ENCODE measurements around the gene SPACDR.

Gene SPACDR

DNA sequence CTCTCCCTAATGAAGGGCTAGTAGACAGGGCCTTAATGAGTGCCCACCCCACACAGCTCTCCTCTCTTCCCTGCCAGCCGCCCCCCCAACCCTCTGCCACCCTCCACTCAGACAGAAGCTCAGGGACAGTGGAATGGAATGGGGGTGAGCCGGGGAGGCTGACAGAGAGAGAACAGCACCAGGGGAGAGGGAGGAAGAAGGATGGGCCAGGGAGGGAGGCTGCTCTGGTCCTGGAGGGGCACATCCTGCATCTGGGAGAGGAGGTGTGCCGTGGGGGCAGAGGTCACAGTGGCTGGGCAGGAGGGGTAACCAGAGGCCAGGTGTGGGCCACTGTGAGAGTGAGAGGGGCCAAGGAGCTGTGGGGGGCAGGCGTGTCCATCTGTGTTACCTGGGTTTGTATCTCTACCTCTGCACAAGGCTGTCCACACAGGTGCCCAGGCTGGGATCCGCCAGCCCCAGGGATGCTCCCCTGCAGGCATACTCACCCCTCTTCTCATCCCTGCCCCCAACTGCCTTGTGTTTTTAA, 22.1 kb upstream of the SPACDR start:
- in situ Hi-C loops (cut with MboI; ENCODE audit: low sequenced_read_pairs), result no loop called here

DNA sequence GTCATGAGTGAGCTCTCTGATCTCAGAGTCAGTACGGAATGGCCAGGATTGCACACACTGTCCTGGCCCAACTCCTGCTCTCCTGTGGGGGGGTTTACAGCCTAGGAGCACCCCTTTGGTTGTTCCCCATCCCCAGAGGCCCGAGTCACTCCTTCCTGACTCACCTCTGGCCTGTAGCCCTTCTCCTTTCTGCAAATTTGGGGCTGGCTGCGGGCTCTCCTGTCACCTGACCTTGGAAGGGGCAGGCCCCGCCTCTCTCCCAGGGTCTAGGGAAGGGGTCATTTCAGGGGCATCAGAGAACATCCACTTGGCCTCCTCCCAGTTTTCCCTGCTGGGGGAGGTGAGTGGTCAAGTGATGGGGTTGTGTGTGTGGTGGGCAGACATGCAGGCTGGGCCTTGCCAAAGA, 21.4 kb upstream of the SPACDR start:
- in situ Hi-C loops (cut with MboI; ENCODE audit: low sequenced_read_pairs), result no loop called here

DNA sequence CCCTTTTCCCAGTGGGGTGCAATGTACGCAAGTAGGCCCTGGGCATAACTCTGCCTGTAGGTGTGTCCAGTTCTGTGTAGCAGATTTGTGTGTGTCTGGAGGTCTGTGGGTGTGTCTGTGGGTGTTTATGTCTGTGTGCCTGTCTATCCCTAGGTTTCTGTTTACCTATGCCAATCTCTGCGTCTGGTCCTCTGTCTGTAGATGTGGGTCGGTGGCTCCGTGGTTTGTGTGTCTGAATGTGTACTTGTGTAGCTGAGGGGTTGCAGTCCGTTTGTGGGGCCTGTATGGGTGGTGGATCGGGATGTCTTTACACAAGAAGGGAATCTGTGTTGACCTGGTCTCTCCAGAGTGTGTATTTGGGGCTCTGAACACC, 20.6 kb upstream of the SPACDR start:
- in situ Hi-C loops (cut with MboI; ENCODE audit: low sequenced_read_pairs), result no loop called here

DNA sequence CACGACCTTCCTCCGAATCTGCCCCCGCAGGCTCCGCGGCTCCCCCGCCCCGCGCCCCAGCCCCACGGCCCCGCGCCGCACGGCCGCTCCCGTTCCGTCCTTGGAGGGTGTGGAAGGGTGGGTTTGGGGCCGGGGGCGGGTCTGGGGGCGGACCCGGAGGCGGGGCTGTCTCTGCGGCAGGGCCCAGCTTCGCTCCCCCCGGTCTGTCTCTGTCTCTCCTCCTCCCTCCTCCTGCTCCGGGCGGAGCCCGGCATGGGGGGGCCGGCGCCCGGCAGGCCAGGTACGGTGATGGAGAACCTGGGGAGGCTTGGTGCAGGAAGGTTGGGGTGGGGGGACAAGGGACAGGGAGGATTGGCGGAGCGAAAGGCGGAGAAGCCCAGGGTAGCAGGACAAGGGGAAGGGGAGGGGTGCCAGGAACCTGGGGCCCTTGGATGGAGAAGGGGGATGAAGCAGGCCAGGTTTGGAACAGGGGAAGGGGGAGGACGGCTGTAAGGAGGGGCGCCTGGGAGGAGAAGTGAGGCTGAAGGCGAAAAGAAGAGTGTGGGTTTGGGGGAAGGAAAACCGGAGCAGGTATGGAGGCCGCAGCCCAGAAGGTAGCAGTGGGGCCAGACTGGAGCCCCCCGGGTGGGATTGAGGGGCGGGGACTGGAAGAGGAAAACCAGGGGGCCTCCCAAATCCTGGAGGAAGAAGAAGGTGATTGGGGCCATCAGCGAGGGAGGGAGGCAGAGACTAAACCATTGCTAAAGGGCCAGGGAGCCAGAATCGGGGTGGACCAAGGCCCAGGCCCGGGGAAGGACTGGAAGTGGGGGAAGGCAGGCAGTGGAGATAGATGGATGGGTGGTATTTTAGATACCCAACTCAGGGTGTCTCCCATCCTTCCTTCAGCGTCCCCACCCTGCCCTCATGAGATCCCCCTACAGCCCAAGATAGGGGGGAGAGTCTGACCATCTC, 19.9 kb upstream of the SPACDR start, which contains the start of gene NYAP1:
Gene NYAP1, plus strand, starts transcription at position 206 of the 951 bp plus-strand sequence. CDS start 1,385 bp downstream, outside the sequence.
- in situ Hi-C loops (cut with MboI; ENCODE audit: low sequenced_read_pairs), result no loop called here

DNA sequence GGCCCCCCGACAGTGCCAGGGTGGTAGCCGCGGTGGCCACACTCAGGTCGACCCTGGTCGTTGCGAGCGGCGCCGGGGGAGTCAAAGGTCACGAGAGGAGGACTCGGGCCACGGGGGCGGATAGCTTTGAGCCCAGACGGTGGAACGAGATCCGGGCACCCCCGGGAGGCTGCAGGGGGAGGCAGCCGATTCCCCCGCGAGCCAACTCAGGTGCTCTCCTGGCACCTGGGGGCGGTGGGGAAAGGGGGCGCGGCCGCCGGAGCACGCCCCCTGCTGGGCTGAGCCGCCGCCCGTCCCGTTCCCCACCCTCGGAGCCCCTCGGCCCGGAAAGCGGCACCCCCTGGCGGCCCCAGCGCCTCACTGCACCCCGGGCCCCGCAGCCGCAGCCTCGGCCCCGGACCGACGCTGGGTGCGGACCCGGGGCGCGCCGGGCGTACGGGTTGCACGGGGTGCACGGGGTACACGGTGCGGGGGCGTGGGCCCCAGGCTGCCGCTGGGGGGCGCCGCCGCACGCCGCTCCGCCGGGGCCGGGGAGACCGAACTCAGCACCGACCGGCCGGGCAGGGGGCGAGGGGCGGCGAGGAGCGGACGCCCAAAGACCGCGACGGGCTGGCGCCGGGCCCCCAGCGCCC, 19.1 kb upstream of the SPACDR start:
- in situ Hi-C loops (cut with MboI; ENCODE audit: low sequenced_read_pairs), result no loop called here

DNA sequence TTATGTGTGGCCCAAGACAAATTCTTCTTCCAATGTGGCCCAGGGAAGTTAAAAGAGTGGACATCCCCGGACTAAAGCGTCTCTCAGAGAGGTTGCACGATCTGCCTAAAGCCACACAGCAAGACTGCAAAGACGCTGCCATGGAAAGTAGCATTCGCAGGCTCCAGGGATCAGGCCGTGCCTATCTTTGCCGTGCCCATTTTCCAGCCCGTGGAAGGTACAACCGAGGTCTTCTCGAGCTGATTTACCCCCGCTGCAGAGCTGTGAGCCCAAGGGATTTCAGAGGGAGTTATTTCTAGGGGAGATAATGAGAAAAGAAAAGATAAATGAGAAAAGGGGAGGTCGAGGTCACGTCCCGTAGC, 18.6 kb upstream of the SPACDR start:
- in situ Hi-C loops (cut with MboI; ENCODE audit: low sequenced_read_pairs), result no loop called here

DNA sequence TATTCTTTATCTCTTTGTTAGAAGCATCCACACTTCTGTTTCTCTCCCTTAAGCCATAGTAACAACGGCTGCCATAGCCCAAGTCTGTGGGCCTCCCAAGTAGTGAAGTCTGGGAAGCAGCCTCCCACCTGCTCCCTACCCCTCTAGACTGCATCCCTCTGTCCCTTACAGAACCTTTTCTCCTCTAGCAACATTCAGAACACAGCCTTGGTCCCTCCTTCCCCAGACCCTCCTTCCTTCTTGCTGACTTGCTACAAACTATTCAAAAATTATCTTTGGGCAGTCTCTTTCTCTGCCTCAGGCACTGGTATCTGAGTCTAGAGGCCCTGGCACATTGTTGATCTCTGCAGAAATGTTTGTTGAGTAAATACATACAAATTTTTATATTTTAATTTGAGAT, 17.4 kb upstream of the SPACDR start:
- in situ Hi-C loops (cut with MboI; ENCODE audit: low sequenced_read_pairs), result no loop called here

DNA sequence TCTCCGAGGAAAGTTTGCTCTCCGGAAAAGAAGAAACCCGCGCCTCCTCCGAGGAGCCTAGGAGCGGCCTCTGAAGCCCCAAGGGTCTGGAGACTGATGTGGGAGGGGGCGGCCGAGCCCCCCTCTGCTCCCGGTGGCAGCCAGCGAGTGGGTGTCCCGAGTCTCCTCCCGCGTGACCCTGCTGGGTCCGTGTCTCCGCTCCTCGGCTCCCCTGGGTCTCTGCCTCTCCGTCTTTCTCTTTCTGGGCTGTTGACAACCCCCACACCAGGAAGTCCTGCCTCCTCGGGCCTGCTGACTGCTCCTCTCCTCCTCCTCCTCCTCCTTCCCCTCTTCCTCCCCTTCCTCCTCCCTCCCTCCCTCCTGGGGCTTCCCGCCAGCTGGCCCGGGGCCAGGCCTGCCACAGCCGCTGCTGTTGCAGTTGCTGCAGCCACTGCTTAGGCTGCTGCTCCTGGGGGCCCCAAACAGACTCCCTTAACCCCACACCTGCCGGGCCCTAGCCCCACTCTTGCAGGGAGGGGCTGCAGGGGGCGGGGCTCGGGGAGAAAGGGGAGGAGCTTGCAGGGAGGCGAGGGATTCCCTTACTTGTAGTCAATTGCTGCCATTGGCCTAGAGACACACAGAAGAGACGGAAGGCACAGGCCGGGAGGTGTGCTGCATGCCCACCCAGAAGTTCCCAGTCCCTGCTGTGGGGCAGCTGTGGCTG, 15.0 kb upstream of the SPACDR start, which contains the start of gene TSC22D4:
Gene TSC22D4, minus strand, starts transcription at position 257 of the 703 bp plus-strand sequence. CDS start 1,176 bp downstream, outside the sequence.
- in situ Hi-C loops (cut with MboI; ENCODE audit: low sequenced_read_pairs), result loop anchor here (10.0 kb wide), 1 partner anchor 86 kb away; no protein-coding TSS in a partner anchor

DNA sequence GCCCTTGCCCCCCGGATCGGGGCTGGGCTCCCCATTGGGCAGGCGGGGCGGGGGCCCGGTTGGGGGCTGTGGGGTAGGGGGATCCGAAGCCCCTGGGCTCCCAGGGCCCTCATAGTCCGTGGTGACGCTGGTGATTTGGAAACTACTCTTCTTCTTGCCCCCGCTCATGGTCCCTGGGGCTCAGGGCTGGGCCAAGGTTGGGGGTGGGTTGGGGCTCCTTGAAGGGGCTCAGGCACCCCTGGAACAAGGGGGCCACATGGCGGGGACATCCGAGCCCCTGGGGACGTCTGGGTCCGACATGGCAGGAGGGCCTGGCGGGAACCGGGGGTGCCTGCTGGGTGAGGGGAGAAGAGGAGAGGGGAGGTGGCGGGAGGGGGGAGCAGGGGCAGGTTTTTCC, 13.8 kb upstream of the SPACDR start:
- in situ Hi-C loops (cut with MboI; ENCODE audit: low sequenced_read_pairs), result loop anchor here (10.0 kb wide), 1 partner anchor 87 kb away; no protein-coding TSS in a partner anchor

DNA sequence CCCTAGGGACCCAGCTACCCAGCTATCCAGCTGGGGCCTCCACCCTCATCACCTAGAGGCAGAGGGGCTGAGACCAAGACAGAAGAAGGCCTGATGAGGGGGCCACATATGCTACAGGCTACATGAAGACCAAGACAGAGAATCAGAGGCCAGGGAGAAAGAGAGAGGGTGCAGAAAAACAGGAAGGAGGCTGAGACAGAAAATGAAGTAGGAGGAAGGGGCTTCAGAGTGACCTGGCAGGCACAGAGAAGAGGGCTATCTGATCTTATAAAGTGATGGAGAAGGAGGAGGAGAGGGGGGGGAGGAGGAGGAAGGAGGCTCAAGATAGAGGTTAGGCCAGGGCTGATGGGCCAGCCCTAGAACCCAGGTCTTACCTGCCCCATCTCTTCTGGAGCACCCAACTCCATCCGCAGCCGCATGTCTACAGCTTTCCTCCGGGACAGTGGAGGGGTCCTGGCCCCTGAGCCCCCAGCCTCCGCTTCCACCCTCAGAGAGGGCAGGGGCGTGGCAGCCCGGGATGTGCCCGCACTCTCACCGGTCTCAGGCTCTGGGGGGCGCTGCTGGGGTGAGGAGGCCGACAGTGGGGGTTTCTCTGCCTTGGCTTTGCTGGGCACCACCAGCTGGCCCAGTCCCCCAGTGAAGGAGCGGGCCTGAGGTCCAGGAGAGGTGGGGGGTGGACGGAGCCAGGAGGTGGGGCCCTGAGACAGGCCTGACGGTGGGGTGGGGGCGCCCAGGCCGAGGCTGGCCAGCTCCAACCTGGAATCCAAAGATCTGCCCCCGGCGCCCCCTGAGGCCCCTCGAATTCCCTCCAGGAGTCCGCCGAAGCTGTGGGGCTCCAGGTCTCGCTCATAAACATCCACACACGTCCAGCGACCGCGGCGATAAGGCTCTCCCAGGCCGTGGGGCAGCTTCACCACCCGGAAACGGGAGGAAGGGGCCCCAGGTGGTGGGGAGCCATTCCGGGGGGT, 13.1 kb upstream of the SPACDR start:
- in situ Hi-C loops (cut with MboI; ENCODE audit: low sequenced_read_pairs), result loop anchor here (10.0 kb wide), 1 partner anchor 88 kb away; no protein-coding TSS in a partner anchor

DNA sequence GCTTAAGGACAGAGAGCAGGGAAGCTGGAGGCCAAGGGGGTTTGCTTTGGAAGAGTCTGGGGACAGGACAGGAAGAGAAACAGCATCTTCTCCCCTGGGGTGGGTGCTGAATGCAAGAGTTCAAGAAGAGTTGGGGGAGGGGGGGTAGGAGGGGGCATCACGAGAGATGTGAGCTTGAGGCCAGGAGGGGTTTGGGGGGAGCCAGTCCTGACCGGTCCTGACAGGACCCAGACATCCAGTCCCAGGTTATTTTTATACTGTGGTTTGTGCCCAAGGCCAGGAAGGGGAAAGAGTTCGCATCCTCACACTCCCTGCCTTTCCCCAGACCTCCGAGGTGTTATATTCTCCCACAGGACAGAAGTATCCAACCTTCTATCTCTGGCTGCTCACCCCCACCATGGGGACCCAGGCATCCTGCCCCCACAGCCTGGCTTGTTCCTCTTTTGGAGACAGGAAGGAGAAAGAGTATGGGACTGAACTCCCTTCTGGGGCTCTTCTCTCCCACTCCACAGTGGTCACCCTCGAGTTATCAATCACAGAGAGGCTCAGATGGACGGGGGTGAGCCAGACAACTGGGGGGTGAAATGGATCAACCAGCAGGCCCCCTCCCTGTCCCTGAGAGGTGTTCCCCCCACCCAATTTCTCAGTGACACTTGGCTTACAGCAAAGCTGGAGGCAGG, 12.2 kb upstream of the SPACDR start:
- in situ Hi-C loops (cut with MboI; ENCODE audit: low sequenced_read_pairs), result loop anchor here (10.0 kb wide), 1 partner anchor 89 kb away; no protein-coding TSS in a partner anchor

DNA sequence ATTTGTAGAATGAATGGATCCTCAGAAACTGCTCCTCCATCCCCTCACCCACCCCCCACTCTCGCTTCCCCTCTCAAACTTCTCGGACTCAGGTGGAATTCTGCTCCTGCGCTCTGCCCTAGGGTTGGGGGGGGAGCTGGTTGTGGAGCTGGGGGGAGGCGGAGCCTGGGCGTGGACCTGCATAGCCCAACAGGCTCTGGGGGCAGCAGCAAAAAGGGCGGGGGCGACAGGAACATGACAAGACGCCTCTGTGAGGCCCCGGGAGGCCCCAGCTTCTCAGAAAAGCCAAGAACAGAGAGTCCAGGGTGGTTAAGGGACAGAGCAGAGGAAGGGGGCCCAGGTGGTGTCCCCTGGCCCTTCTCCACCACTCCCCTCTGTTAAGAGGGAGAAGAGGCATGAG, 11.5 kb upstream of the SPACDR start:
- in situ Hi-C loops (cut with MboI; ENCODE audit: low sequenced_read_pairs), result loop anchor here (10.0 kb wide), 1 partner anchor 89 kb away; no protein-coding TSS in a partner anchor

DNA sequence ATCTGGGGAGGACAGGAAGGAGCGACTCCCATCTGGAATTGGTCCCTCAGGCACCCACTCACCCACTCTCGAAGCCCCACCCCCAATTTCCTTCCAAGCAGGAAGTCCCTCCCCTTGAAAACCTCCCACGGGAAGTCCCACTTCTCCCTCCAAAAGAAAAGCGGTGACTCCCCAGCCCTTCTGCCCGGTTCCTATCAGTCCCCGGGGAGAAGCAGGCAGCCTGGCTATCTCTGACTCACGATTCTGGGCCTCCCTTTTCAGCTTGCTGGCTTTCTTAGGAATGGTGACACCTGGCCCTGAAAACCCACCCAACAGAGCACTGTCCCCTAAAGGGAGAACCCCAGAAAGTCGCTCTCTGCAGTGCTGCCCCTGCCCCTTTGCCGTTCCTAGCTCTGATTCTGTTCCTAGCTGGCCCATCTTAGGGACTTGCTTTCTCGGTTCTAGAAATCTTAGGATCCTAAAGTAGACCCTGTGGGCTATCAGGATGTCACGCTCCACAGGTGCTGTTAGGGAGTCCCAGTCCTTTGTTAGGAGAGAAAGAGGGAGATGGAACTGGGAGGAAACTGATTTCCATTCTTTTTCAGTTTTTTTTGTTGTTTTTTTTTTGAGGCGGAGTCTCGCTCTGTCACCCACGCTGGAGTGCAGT, 8.9 kb upstream of the SPACDR start:
- in situ Hi-C loops (cut with MboI; ENCODE audit: low sequenced_read_pairs), result loop anchor here (10.0 kb wide), 1 partner anchor 92 kb away; no protein-coding TSS in a partner anchor

DNA sequence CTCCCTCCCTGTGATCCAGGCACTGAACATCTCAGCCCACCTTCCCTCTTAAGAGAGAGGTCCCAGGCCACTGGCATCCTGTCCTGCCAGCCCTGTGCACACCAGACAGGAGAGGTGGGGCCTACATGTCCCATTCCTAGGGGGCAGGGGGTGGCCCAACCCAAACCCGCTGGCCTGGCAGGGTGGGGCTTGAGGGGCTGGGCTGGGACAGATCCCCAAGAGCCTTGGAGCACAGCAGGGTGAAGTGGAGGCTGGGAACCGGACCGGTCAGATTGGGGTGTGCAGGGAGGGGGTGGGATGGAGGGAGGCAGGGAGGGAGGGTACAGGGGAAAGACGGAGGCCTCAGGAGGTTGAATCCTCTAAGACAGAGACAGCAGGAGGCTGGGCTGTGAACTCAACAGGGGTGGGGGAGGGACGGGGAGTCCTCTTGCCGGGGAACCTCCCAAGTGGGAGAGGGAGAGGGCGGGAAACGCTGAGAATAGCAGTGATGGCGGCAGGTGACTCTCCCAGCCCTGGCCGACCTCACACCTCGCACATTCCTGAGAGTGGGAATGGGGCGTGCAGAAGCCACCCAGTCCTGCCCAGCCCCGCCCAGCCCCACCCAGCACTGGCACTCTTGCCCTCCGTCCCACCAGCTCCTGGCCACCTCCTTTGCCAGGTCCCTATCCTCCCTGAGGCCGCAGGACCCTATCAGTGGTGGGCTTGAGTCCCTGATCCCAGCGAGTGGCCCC, 8.2 kb upstream of the SPACDR start:
- in situ Hi-C loops (cut with MboI; ENCODE audit: low sequenced_read_pairs), result loop anchor here (10.0 kb wide), 1 partner anchor 93 kb away; no protein-coding TSS in a partner anchor

DNA sequence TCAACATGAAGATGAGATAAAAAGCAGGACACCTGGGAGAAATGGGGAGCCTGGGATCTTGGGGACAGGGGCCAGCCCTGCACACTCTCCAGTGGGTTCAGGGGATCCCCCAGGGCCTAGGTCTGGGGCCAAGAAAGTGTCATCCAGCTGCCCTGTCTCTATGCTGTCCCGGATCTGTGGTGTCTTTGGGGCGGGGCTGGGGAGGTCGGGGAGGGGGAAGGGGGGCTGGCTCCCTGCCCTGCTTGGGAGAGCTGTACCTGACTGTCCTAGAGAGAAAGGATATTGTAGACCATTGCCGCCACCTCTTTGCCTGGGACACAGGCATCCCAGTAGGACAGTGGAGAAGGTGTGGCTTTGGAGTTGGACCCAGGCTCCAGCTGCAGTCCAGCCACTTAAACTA, 7.0 kb upstream of the SPACDR start:
- in situ Hi-C loops (cut with MboI; ENCODE audit: low sequenced_read_pairs), result loop anchor here (10.0 kb wide), 1 partner anchor 94 kb away; no protein-coding TSS in a partner anchor

DNA sequence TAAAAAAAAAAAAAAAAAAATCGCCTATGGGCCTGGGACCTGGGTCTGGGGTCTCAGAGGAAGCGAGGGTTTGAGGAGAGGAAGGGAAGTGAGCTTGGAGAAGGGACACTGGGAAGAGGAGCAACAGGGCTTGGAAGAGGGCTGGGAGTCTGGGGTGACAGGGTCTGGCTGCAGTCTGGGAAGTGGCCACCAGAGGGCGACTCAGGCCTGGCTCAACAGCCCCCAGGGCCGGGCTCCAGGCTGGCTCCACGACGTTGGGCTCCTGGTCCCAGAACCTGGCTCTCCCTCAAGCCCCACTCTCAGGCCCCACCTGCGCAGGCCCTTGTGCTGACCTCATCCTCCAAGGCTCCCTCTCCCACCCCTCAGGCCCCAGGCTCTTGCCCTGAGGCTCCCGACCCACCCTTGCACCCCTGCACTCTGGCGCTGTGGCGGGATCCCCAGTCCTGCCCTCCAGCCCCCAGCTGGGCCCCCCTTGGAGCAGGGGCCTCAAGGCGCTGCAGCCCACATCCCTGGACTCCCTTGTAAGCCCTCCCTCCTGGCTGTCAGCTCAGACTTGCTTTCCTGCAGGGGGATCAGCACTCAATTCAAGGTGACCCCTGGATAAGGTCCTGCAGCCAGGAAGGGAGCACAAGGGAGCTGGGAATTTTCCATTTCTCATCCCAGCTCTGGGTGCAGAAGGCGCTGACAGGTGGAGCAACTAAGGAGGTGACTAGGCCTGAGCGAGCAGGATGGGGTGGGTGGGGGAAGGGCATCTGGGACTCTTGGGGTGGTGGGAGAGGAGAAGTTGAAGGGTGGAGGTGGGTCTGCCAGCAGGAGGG, 5.4 kb upstream of the SPACDR start:
- in situ Hi-C loops (cut with MboI; ENCODE audit: low sequenced_read_pairs), result loop anchor here (10.0 kb wide), 1 partner anchor 95 kb away; no protein-coding TSS in a partner anchor
